HCT116 (cell line): ENCODE results near the gene CD82.

ENCODE experiments used
- EGR1 ChIP-seq: IDR thresholded peaks from 2 replicates; pipeline ENCODE4 v1.6.1; 2012; ENCODE audit warnings: low read depth
- ELF1 ChIP-seq: IDR thresholded peaks from 2 replicates; pipeline ENCODE4 v1.6.1; 2012; ENCODE audit warnings: low read depth, borderline replicate concordance
- EZH2 ChIP-seq: fragments of 200-600 bp; sonication (generic); IDR thresholded peaks from 2 replicates; pipeline ENCODE4 v1.6.1; 2017; ENCODE audit warnings: antibody characterized with exemption, mixed run types
- JUND ChIP-seq: IDR thresholded peaks from 2 replicates; pipeline ENCODE4 v1.6.1; 2012
- MAX ChIP-seq: IDR thresholded peaks from 2 replicates; pipeline ENCODE4 v1.6.1; 2012
- POLR2A ChIP-seq: IDR thresholded peaks from 2 replicates; pipeline ENCODE4 v1.7.0; 2011; ENCODE audit warnings: borderline replicate concordance; ENCODE audit not compliant: insufficient read depth, insufficient read length; ENCODE audit errors: extremely low read depth
- POLR2AphosphoS5 ChIP-seq: IDR thresholded peaks from 2 replicates; pipeline ENCODE4 v1.6.1; 2011; ENCODE audit warnings: mild to moderate bottlenecking, low read depth, low read length, moderate library complexity
- YY1 ChIP-seq: IDR thresholded peaks from 2 replicates; pipeline ENCODE4 v1.6.1; 2011; ENCODE audit warnings: low read length, low read depth, moderate library complexity, mild to moderate bottlenecking; ENCODE audit not compliant: insufficient replicate concordance; ENCODE audit errors: extremely low read depth
- TF ChIP-seq, protein P1 (sequence below), 3 experiments: fragments of 200-600 bp in 1 of 3; sonication (generic) in 1 of 3; IDR thresholded peaks in 2 of 3; conservative IDR thresholded peaks in 1 of 3; 2 replicates each; pipeline ENCODE4 v1.5.1; 2012 to 2017; ENCODE audit warnings: low read depth in 2 of 3, low read length in 2 of 3, antibody characterized with exemption in 1 of 3, borderline replicate concordance in 1 of 3, control low read depth in 1 of 3, mild to moderate bottlenecking in 1 of 3, mixed read lengths in 1 of 3, mixed run types in 1 of 3, moderate library complexity in 1 of 3; ENCODE audit not compliant: insufficient read depth in 1 of 3

DNA sequence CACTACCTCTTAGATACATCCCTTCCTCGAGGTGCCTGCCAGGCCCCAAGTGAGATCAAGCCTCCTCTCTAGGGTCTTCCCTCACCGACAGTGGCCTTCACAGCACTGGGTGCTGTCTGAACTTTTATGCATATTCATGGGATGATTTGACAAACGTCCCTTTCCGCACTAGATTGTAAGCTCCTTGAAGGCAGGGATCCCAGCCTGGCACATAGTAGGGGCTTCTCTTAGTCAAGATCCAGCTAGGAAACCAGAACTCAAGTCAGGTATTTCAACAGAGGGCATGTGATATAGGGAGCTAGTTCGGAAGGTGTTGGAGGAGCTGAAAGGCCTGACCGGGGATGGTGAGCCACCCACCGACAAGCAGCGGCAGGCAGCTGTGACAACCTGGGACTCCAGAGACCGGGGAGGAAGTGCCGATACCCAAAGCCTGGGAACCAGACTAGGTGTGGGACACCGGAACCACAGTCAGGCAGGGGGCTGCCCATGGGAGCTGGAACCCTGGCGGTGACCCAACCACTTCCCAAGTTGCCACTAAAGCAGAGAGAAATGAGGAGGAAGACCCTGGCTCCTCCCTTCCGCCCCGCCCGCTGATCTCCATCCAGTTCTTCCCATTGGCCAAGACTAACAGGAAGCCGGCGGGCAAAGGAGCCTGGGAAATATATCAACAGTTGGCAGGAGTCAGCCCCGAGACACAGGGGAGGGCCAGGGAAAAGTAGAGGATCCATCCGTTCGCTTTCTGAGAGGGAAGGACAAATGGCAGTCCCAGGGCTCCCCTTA, 39.8 kb upstream of the CD82 start:
- TF ChIP-seq YY1 (no peak), POLR2AphosphoS5 (no peak), JUND (no peak), MAX (no peak), EZH2 (no peak), ELF1 (no peak), POLR2A (no peak), EGR1 (no peak)
- TF ChIP-seq, protein P1, sequence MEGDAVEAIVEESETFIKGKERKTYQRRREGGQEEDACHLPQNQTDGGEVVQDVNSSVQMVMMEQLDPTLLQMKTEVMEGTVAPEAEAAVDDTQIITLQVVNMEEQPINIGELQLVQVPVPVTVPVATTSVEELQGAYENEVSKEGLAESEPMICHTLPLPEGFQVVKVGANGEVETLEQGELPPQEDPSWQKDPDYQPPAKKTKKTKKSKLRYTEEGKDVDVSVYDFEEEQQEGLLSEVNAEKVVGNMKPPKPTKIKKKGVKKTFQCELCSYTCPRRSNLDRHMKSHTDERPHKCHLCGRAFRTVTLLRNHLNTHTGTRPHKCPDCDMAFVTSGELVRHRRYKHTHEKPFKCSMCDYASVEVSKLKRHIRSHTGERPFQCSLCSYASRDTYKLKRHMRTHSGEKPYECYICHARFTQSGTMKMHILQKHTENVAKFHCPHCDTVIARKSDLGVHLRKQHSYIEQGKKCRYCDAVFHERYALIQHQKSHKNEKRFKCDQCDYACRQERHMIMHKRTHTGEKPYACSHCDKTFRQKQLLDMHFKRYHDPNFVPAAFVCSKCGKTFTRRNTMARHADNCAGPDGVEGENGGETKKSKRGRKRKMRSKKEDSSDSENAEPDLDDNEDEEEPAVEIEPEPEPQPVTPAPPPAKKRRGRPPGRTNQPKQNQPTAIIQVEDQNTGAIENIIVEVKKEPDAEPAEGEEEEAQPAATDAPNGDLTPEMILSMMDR (IDR thresholded peaks at IDR 0.05 in 2 of 3, conservative IDR thresholded peaks at IDR 0.05 in 1 of 3; ENCODE audit: borderline replicate concordance in 1 of 3, insufficient read depth in 1 of 3, low read depth in 2 of 3, low read length in 2 of 3): no peak
